Lung (tissue), 12 donors: ENCODE data around the gene FOXO6. TPM values are rescaled to one million over a fixed set of nuclear protein-coding genes. Genes with fewer than 3 reads are reported as not detected.

Experiments
- ATAC-seq: fragments of 200-7000 bp; cut with Tn5 transposase; one replicate; pipeline ENCODE4 v1.9.1; 2020; ENCODE audit warnings: moderate number of reproducible peaks; ENCODE audit not compliant: insufficient read depth, low FRiP score
- DNase-seq, 3 donors: peaks; one replicate each; pipeline ENCODE4 v3.0.0-alpha.2; 2013 to 2017
- H3K27ac ChIP-seq, 2 donors: one replicate each; pipeline ENCODE4 v1.5.1; 2013; ENCODE audit warnings: mild to moderate bottlenecking in 2 of 2, moderate library complexity in 2 of 2, control low read depth in 1 of 2, inconsistent platforms in 1 of 2, low read depth in 1 of 2, low read length in 1 of 2
- H3K27me3 ChIP-seq, 3 donors: one replicate each; pipeline ENCODE4 v1.5.1; 2013; ENCODE audit warnings: low read length in 2 of 3; ENCODE audit not compliant: control insufficient read depth in 3 of 3, insufficient read depth in 3 of 3
- H3K36me3 ChIP-seq, 4 donors: one replicate each; pipeline ENCODE4 v1.5.1; 2013; ENCODE audit warnings: low read length in 4 of 4, mild to moderate bottlenecking in 1 of 4, moderate library complexity in 1 of 4; ENCODE audit not compliant: control insufficient read depth in 4 of 4, insufficient read depth in 4 of 4
- H3K4me1 ChIP-seq, 5 donors: one replicate each; pipeline ENCODE4 v1.5.1; 2013; ENCODE audit warnings: low read length in 5 of 5, mild to moderate bottlenecking in 2 of 5, moderate library complexity in 1 of 5; ENCODE audit not compliant: control insufficient read depth in 5 of 5, insufficient read depth in 5 of 5
- H3K4me3 ChIP-seq: one replicate; pipeline ENCODE4 v1.5.1; 2013; ENCODE audit warnings: mild to moderate bottlenecking, control low read depth, moderate library complexity
- H3K9ac ChIP-seq, 2 donors: one replicate each; pipeline ENCODE4 v1.5.1; 2013; ENCODE audit warnings: low read length in 2 of 2, control low read depth in 1 of 2; ENCODE audit not compliant: insufficient read depth in 1 of 2
- H3K9me3 ChIP-seq, 4 donors: one replicate each; pipeline ENCODE4 v1.5.1; 2013; ENCODE audit warnings: low read length in 3 of 4, mild to moderate bottlenecking in 1 of 4, moderate library complexity in 1 of 4; ENCODE audit not compliant: control insufficient read depth in 4 of 4, insufficient read depth in 3 of 4
- WGBS, 2 donors: extraction: QIAGEN DNeasy Blood & Tissue Kit; methylation state at CpG; one replicate each; pipeline ENCODE4 v1.1.7; 2013; 5-methylcytosine and 5-hydroxymethylcytosine counted together
- polyA plus RNA-seq, 2 donors: library from polyadenylated mRNA; stranded (reverse); fragments of 200-250 nt; gene quantifications; one replicate each; pipeline ENCODE4 v1.2.1, GENCODE V29; 2013
- total RNA-seq, 2 donors: library from RNA; depleted of rRNA in 1 of 2; stranded (reverse); fragments of >200 nt in 1 of 2; gene quantifications; one replicate each; pipeline ENCODE4 v1.2.1, GENCODE V29; 2014 to 2021
- TF ChIP-seq, protein P1 (sequence below): IDR thresholded peaks from 2 replicates; pipeline ENCODE4 v1.5.1; 2012; ENCODE audit warnings: mild to moderate bottlenecking; ENCODE audit errors: control extremely low read depth, extremely low read depth
- donor health status: control.
- donor health status: control.
- donor health status: Bipolar disorder and iron deficiency.
- donor health status: healthy.
- donor health status: DM: yes; HTN: yes; CAD: no.

The FOXO6 gene
- total and polyA plus RNA-seq, 4 donors, result 0.22 to 2.9 (median 0.86) TPM

DNA sequence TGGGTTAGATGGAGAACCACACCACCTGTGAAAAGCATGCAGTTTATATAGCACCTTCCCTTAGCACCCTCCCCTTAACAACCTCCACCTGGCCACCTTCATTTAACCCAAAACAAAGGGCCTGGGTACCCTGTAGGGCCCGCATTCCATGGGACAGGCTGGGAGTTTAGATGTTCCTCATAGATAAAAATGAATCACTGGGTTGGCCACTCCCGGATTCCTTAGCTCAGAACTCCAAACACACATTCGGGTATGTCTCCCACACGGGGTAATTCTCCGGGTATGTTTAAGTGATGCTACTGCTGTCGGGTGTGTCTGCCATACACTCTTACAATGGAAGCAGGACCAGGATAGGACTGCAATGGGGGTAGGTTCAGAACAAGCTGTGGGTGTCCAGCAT, 43.9 kb upstream of the FOXO6 start:
- no peak overlapping the region for H3K4me3 ChIP-seq
- no peak overlapping the region for H3K27ac ChIP-seq
- no peaks in the 10 kb centered on the region for H3K9me3 ChIP-seq
- no peak for DNase-seq
- ATAC-seq, result no peak
- H3K4me1 ChIP-seq, result peaks cover 0 to 2% (median 0%) of the 10 kb centered on the region in 5 donors
- H3K9ac ChIP-seq, result no peak overlapping the region
- H3K27me3 ChIP-seq, result peaks cover 0 to 3% (median 0%) of the 10 kb centered on the region in 3 donors
- TF ChIP-seq, protein P1, sequence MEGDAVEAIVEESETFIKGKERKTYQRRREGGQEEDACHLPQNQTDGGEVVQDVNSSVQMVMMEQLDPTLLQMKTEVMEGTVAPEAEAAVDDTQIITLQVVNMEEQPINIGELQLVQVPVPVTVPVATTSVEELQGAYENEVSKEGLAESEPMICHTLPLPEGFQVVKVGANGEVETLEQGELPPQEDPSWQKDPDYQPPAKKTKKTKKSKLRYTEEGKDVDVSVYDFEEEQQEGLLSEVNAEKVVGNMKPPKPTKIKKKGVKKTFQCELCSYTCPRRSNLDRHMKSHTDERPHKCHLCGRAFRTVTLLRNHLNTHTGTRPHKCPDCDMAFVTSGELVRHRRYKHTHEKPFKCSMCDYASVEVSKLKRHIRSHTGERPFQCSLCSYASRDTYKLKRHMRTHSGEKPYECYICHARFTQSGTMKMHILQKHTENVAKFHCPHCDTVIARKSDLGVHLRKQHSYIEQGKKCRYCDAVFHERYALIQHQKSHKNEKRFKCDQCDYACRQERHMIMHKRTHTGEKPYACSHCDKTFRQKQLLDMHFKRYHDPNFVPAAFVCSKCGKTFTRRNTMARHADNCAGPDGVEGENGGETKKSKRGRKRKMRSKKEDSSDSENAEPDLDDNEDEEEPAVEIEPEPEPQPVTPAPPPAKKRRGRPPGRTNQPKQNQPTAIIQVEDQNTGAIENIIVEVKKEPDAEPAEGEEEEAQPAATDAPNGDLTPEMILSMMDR, result no peak
- no peaks in the 10 kb centered on the region for H3K36me3 ChIP-seq
- WGBS, 2 donors, result 93% methylated on average over 6 of the region's 6 CpGs

DNA sequence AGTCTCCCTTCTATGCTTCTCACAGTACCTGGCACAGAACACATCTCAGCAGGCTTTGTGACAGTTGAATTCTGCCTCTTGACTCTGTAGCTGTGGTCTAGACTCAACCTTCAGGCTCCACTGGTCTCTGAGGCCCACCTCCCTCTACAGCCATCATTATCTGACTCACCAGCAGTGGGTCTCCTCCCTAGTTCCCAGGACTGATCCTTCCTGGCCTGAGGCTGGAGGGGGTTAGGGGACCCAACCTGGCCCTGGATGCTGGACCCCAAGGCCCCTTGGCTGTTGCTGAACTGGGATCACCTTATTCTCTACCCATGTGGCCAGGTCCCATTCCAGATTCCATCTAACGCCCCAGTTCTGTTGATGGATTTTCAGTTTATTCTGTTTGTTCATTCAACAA, 43.1 kb upstream of the FOXO6 start:
- ATAC-seq, result no peak
- WGBS, 2 donors, result 93 to 100% methylated on average over 1 of the region's 1 CpG
- TF ChIP-seq, protein P1, result no peak

GRCh38 chr1:41319106-41319755, 42.0 kb upstream of the FOXO6 start:
- ATAC-seq (no peak), DNase-seq (no peak)
- no peak overlapping the region for H3K9ac ChIP-seq
- H3K9me3 ChIP-seq, result no peaks in the 10 kb centered on the region
- H3K27me3 ChIP-seq, result peaks cover 0 to 3% (median 0%) of the 10 kb centered on the region in 3 donors
- H3K4me1 ChIP-seq, result peaks cover 0 to 2% (median 0%) of the 10 kb centered on the region in 5 donors
- H3K36me3 ChIP-seq, result no peaks in the 10 kb centered on the region
- 94 to 100% methylated on average over 2 of the region's 2 CpGs for WGBS, 2 donors
- H3K27ac ChIP-seq, result peak overlapping the region in 1 of 2 donors; percentile 24
- TF ChIP-seq, protein P1, result no peak
- no peak overlapping the region for H3K4me3 ChIP-seq

More for the DNA sequence above, 43.1 kb upstream of the FOXO6 start:
- no peak for DNase-seq
- Histone ChIP-seq H3K4me3 (no peak overlapping the region), H3K36me3 (no peaks in the 10 kb centered on the region), H3K27me3 (peaks cover 0 to 3% (median 0%) of the 10 kb centered on the region in 3 donors), H3K9me3 (no peaks in the 10 kb centered on the region), H3K9ac (no peak overlapping the region), H3K4me1 (peaks cover 0 to 2% (median 0%) of the 10 kb centered on the region in 5 donors), H3K27ac (no peak overlapping the region)
